GM12872 (cell line): Measurements from ENCODE around the gene CAMKV.
A peak's percentile ranks its signal among the peaks of the same experiment; 100 is the strongest.

ENCODE experiments used
- CTCF ChIP-seq: IDR thresholded peaks from 3 replicates; pipeline ENCODE4 v1.5.1; 2011; ENCODE audit warnings: low read depth, mild to moderate bottlenecking, low read length, moderate library complexity; ENCODE audit not compliant: insufficient read depth

Gene CAMKV

GRCh38 chr3:49899815-49900214, 30.1 kb upstream of the CAMKV start:
- peak; percentile 50; the same call in 2 of the 3 replicates for TF ChIP-seq CTCF

- TF ChIP-seq CTCF = no peak
Measured at GRCh38 chr3:49898991-49899390, 29.3 kb upstream of the CAMKV start.

GRCh38 chr3:49896345-49896744, 26.6 kb upstream of the CAMKV start:
- no peak for TF ChIP-seq CTCF

- no peak for TF ChIP-seq CTCF
Measured at GRCh38 chr3:49895791-49896190, 26.1 kb upstream of the CAMKV start.

GRCh38 chr3:49889296-49889695, 19.6 kb upstream of the CAMKV start:
- no peak for TF ChIP-seq CTCF

GRCh38 chr3:49886922-49887265, 17.2 kb upstream of the CAMKV start:
- no peak for TF ChIP-seq CTCF

- TF ChIP-seq CTCF = no peak
Measured at GRCh38 chr3:49883998-49884397, 14.3 kb upstream of the CAMKV start.

- no peak for TF ChIP-seq CTCF
Measured at GRCh38 chr3:49882166-49882565, 12.5 kb upstream of the CAMKV start.
